NCI-H146 treated with DMSO at 0.1 percent for 48 hours (cell line): ENCODE data around the gene NFAT5.
"Not testable (repeated sequence)": the region's sequence is repeated elsewhere in the genome, so short reads cannot be mapped to it uniquely, and the experiment has no call there.

ENCODE experiments used
- DNase-seq: peaks from one replicate; lab custom pipeline; 2025; ENCODE audit not compliant: unreplicated experiment; lab: John Stamatoyannopoulos, UW

The NFAT5 gene

DNA sequence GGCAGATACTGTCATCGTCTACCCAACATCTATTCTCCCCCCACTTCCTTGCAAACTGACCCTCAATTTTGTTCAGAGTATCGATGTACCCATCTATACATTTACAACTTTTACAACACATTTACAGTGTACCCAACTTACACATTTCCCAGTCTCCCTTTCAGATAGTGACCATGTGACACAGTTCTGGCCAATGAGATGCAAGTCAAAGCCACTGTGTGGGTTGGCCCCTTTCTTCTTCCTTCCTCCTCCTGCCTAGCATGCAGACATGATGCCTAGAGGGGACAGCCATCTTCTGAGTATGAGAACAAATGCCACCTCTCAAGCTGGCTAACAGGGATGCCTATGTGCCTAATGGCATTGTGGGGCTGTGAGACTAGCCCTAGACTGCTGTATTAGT lies 11.3 kb upstream of the NFAT5 start:
- DNase-seq: no peak

DNA sequence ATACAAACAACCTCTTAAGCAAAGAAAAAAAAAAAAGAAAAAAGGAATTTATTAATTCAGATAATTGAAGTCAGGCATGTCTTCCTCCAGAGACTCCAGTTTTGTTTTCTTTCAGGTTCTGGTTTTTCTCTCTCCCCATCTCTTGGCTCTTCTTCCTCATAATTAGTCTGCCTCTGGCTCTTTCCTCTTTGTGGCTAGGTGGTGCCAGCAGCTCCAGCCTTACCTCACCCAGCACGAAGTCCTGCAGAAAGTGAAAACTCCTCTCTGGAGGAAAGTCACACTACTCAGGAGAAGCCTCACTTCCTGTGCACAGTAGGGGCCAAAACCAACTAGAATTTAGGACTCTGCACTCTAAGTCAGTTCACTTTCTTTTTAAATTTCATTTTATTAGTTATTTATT lies 10.3 kb upstream of the NFAT5 start:
- DNase-seq: no peak

DNA sequence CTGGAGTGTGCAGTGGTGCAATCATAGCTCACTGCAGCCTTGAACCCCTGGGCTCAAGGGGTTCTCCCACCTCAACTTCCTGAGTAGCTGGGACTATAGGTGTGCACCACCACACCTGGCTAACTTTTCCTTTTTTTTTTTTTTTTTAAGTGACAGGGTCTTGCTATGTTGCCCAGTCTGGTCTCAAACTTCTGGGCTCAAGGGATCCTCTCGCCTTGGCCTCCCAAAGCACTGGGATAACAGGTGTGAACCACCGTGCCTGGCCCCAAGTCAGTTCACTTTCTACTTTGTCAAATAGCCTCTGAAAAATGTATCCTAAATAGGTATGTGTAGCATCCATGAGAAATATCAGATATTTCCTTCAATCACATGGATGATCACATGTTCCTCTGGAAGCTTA lies 9.9 kb upstream of the NFAT5 start:
- no peak for DNase-seq

DNA sequence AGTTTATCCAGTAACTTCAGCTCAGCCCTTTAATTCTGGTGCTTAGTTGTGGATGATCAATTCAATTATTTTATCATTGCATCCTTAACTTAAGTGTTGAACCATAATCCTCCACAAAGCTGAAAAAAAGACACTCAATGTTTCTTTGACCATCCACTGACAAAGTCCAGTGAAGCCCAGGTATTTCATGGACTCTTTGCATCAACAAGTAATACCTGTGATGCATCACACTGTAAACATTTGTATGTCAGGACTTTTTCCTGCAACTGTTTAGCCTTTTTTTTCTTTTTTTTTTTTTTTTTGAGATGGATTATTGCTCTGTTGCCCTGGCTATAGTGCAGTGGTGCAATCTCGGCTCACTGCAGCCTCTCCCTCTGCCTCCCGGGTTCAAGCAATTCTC lies 6.6 kb upstream of the NFAT5 start:
- no peak for DNase-seq

DNA sequence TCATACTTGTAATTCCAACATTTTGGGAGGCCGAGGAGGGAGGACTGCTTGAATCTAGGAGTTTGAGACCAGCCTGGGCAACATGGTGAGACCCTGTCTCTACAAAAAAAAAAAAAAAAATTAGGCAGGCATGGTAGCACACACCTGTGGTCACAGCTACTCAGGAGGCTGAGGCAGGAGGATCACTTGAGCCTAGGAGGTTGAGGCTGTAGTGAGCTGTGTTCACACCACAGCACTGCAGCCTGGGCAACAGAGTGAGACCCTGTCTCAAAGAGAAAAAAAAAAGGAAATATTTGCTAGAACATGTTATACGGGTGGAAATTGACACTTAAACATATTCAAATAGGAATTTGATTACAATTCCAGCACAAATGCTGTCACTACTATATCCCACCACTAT lies 4.4 kb upstream of the NFAT5 start:
- DNase-seq: not testable (repeated sequence)

DNA sequence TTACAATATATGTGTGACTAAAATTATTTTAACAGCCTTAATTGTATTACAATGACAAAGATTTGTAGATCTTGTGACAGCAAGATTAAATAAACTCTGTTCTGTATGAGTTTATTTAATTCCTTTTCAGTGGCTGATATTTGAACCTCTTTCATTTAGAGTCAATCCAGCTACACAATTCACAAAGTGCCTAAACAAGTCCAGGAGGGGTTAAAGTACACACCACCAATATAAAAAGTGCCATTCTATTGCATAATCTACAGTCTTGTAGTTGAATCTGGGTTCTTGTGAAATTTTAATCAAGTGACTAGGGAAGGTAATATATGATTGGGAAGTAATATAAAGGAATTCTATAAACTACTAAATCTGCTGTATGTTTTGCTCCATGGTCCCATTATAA lies 3.9 kb upstream of the NFAT5 start:
- DNase-seq: no peak

DNA sequence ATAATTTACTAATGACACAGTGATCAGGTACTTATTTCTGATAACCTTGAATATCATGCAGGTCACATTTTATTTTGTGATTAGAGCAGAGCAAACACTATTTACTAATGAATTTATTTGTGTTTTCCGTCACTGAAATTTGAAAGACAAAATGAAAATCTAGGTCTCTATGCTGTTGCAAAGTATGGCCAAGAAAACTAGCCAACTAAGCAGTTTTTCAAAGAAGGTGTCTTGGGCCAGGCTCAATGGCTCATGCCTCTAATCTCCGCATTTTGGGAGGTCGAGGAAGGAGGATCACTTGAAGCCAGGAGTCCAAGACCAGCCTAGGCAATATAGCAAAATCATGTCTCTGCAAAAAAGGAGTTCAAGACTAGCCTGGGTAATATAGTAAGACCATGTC lies 3.0 kb upstream of the NFAT5 start:
- DNase-seq: no peak

DNA sequence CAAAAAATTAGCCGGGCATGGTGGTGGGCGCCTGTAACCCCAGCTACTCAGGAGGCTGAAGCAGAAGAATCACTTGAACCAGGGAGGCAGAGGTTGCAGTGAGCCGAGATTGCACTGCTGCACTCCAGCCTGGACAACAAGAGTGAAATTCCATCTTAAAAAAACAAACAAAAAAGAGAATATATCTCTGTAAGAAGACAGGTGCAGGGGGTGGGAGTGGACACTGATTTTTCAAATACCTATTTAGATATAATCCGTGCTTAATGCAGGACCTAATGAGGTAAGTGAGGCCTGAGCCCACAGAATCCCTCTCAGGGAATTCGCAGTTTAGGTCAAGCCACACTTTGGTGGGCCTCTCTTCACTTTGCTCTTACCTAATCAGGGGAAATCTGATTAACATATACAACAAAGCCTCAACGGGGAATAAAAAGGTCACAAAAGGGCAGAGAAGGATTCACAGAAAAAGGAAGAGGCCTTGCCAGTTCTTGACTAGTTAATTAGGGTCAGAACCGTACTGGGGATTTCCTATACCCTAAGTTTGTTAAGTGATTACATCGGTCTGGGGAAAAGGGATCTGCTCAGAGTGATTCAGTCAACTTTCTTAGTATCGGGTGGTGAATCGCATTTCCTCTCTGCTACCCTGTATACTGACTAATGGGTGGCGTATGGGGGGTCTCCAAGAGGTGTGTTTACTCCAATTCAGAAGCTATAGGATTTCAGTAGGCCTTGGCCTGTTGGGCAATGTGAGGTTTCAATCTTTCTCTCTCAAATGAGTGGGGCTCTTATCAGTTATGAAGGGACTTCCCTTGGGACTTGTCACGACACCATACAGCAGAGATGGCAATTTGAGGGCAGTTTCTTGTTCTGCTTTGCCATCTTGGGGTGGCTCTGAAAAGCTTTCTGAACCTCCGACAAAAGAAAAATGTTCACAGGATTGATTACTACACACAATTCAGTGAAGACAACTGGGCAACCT lies 1.9 kb upstream of the NFAT5 start:
- no peak for DNase-seq

DNA sequence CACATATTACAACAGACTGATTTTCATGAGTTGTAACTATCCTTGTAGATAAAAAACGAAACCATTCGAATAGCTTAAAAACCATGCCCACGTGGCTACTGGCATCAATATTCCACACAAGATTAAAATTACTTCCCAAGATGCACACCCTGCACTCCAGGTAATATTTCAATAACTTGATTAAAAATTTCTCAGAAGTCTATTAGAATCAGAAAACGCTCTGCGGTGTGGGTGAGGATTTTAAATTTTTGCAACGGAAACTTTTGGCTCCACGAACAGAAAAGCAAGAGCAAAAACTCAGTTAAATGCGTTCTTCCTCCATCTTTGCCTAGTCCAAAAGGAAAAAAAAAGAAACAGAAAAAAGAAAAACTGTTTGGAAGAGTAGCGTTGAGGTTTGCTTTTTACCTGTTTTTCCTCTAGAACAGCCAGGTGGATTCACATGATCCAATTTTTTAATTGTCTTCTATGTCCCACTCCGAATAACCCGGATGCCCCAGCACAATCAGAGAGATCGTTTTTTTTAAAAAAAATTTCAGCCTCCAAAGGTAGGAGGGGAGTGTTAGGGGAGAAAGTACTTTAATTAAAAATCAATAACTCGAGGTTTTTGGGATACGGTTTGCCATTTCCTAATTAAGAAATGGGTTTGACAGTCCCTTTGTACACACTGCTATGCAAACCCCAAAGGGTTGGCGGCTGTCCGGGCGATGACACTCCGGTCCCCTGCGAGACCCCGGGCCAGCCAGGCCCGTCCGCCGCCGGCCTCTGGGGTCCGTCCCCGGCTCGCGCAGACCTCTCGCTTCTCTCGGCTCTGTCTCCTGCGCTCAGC lies 708 bp upstream of the NFAT5 start:
- no peak for DNase-seq

DNA sequence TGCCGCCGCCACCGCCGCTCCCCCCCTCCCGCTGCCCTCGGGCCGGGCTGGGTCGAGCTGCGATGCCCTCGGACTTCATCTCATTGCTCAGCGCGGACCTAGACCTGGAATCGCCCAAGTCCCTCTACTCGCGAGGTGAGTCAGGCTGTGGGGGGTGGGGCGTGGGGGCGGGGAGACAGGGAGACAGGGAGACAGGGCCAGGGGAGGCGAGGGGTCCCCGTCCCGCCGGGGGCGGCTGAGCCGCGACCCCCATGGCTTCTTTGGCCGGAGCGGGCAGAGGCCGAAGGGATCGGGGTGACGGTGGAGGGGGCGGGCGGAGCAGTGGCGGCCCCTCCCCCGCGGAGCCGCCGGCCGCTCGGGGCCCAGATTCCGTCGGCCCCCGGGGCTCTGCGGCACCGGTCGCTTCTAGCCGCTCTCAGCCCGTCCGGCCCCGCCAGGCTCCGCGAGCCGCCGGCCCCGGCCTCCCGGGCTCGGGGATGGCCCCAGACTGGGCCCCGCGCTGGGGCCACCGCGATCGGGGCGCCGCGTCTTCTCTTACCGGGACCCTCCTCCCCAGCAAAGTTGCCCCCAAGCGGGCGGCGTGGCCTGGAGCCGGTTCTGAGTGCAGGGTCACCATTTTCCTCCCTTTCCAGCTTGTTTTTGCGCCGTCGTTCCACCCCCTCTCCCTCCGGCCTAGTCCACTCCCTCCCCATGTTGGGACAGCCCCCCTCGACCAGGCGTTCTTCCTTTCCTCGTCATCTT lies 644 bp downstream of the NFAT5 start:
- DNase-seq: no peak

DNA sequence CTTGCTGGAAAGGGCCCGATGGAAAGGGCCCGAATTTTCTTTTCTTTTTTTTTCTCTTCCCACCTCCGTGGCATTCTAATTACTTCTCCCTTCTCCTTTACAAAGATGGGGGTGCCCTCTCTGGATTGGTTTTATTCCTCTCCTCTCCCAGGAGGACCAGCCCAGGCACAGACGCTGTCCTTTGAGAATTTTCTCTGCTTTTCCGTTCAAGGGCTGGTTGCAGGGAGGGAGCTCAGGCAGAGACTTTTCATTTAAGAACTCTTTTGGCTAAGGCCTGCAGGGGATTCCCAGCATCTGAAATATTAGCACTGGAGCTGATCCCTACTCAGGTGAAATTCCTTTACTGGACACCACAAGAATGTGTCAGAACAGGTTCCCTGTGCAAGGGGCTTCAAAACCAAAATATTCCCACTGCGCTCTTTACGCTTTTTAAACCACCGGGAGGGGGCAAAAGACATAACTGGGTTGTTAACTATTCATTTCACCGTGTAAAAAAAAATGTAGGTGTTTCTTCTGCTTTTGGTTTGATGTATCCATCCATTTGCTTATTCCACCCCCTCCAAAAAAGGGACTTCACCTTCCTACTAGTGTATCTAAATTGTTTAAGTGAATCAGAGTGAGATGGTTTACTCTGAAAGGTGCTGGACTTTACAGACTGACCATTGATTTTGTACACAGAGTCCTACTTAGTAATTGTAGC lies 1.4 kb downstream of the NFAT5 start:
- DNase-seq: no peak

DNA sequence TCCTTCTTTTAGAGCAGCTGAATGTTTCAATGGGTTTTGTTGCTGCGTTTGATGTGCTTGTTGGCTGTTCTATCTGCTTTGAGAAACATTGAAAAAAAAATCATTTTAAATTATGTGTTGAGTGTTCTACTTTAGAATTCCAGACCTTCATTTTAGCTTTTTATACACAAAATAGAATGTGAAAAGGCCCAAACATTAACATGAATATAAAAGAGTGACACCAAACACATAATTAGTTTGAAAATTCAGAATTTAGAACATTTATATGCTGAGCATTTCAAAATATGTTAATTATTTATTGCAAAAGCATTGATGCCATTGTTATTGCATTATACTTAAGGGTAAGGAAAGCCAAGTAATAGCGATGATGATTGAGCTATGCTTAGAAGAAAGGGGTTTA lies 2.9 kb downstream of the NFAT5 start:
- DNase-seq: no peak

DNA sequence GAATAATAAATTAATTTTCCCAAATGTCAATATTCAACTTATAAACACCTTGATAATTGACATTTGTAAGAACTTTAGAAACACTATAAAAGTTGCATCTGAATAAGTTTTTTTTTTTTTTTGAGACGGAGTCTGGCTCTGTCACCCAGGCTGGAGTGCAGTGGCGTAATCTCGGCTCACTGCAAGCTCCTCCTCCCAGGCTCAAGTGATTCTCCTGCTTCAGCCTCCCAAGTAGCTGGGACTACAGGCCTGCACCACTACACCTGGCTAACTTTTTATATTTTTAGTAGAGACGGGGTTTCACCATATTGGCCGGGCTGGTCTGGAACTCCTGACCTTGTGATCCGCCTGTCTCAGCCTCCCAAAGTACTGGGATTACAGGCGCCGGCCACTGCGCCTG lies 13.0 kb downstream of the NFAT5 start:
- not testable (repeated sequence) for DNase-seq

DNA sequence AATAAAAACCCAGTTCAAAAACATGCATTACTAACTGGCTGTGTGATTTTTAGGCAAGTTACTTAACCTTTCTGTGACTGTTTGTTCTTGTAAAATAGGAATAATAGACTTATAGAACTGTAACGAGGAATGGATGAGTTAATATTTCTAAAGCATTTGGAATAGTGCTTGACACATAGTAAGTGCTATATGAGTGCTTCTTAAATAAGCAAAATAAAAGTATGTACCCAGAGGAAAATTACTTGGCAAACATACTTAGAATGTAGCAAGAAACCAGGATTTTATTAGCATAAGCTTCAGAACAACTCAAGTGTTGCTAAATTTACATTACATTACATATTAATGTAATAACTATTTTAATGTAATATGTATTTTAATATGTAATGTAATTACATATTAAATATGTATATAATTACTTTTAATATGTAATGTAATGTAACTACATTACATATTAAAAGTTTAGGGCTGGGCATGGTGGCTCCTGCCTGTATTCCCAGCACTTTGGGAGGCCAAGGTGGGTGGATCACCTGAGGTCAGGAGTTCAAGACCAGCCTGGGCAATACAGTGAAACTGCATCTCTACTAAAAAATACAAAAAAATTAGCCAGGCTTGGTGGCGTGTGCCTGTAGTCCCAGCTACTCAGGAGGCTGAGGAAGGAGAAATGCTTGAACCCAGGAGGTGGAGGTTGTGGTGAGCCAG lies 14.2 kb downstream of the NFAT5 start:
- no peak for DNase-seq

DNA sequence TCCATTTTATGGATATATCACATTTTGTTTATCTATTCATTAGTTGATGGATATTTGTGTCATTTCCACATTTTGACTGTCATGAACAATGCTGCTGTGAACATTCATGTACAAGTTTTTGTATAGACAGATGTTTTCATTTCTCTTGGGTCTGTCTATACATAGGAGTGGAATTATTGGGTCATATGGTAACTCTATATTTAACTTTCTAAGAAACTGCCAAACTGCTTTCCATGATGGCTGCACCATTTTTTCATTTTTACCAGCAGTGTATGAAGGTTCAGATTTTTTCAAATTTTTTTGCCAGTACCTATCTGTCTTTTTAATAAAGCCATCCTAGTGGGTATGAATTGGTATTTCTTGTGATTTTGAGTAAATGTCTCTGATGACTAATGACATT lies 15.5 kb downstream of the NFAT5 start:
- no peak for DNase-seq

DNA sequence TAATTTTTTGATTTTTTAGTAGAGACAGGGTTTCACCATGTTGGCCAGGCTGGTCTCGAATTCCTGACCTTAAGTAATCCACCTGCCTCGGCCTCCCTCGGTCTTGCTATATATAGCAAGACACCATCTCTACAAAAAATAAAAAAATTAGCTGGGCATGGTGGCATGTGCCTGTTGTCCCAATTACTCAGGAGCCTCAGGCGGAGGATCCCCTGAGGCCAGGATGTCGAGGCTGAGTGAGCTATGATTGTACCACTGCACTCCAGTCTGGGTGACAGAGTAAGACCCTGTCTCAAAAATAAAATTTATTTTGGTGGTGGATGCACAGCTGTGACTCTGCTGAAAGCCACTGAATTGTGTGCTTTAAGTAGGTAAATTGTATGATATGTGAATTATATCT lies 18.7 kb downstream of the NFAT5 start:
- DNase-seq: not testable (repeated sequence)

DNA sequence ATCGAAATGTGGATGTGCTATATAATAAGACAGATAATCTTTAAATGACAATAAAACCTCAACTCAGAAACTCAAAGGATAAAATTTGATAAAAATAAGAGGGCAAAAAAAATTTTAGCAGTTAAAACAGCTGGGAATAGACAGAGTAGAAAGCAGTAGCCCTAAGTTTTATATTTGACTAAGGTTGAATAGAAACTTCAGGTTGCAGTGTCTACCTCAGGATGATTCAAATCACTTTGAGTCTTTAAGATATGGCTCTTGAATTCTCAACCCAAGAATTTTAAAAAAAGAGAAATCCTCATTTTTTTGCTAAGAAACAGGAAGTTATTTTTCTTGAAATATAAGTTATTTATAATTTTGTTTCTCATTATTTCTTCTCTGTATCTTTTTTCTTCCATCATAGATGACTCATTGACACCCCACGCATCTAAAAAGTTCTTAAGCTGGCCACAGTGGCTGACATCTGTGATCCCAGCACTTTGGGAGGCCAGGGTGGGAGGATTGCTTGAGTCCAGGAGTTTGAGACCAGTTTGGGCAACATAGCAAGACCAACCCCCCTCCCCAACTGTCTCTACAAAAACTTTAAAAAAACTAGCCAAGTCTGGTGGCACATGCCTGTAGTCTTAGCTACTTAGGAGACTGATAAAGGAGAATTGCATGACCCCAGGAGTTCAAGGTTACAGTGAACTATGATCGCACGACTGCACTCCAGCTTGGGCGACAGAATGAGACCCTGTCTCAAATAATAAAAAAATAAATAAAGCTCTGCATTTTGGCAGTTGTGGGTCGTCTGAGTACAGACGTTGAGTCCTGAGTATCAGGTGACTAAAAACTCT lies 23.9 kb downstream of the NFAT5 start:
- DNase-seq: no peak

DNA sequence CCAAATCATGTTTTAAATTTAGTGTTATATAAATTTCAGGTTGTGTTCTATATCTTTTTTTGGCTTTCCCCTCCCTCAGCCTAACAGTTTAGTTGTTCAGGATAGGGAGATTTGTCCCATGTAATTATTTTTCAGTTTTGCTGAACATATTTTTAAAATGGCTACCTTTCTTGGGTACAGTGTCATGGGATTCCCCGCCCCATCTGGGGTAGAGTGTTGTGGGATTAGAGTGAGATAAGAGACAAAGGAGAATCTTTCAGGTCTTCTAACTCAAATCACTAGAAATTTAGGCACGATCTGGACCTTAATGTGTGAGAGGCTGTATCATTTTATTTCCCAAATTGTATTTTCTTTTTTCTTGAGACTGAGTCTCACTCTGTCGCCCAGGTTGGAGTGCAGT lies 24.8 kb downstream of the NFAT5 start:
- DNase-seq: no peak

DNA sequence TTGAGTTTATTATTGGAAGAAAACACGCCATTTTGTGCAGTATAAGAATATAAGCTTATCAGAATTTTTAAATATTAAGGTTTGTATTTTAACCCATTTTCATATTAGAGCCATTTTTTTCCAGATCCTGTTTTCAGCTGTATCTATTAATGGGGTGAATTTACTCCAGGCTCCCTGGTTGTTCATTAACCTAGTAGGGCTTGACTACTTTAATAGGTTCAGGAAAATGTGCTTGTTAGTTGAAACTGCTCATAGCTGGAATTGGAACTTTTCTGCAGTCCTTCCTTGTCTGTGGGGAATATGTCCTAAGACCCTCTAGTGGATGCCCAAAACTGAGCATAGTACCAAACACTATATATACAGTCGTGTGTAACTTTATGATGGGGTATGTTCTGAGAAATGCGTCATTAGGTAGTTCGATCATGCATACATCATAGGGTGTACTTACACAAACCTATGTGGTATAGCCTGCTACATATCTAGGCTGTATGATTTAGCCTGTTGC lies 28.0 kb downstream of the NFAT5 start:
- DNase-seq: no peak
